Measurements from ENCODE around the gene GPR141. TPM values are rescaled to one million over a fixed set of nuclear protein-coding genes. Genes with fewer than 3 reads are reported as not detected.

GPR141 gene
- total RNA-seq, 1 donor from 2014 or later, result 0.33 TPM

GRCh38 chr7:37656913-37657530, 26.5 kb upstream of the GPR141 start:
- no peak for TF ChIP-seq CTCF (IDR thresholded peaks at IDR 0.05; ENCODE audit: borderline replicate concordance)
- H3K4me1 ChIP-seq, result no peaks in the 10 kb centered on the region
- H3K27me3 ChIP-seq (ENCODE audit: low read depth), result no peaks in the 10 kb centered on the region
- DNase-seq, result no peak
- H3K4me3 ChIP-seq, result no peak overlapping the region
- intact Hi-C loops (cut with micrococcal nuclease), result no loop called here
- no peaks in the 10 kb centered on the region for H3K36me3 ChIP-seq
- H3K27ac ChIP-seq (replicated peaks), result no peak overlapping the region
- peaks cover 3% of the 10 kb centered on the region for H3K9me3 ChIP-seq (replicated peaks)

- no peaks in the 10 kb centered on the region for H3K36me3 ChIP-seq
- no peaks in the 10 kb centered on the region for H3K27me3 ChIP-seq (ENCODE audit: low read depth)
- no peaks in the 10 kb centered on the region for H3K4me1 ChIP-seq
- intact Hi-C loops (cut with micrococcal nuclease), result no loop called here
- H3K4me3 ChIP-seq, result no peak overlapping the region
- no peak for TF ChIP-seq CTCF (IDR thresholded peaks at IDR 0.05; ENCODE audit: borderline replicate concordance)
- H3K9me3 ChIP-seq (replicated peaks), result no peaks in the 10 kb centered on the region
- DNase-seq, result no peak
- H3K27ac ChIP-seq (replicated peaks), result no peak overlapping the region
These were observed 25.8 kb upstream of the GPR141 start for GRCh38 chr7:37657816-37658215.

GRCh38 chr7:37659971-37660565, 23.5 kb upstream of the GPR141 start:
- Histone ChIP-seq H3K4me1 (no peaks in the 10 kb centered on the region), H3K27ac (replicated peaks) (no peak overlapping the region), H3K4me3 (no peak overlapping the region), H3K9me3 (replicated peaks) (no peaks in the 10 kb centered on the region), H3K27me3 (ENCODE audit: low read depth) (no peaks in the 10 kb centered on the region), H3K36me3 (no peaks in the 10 kb centered on the region)
- TF ChIP-seq CTCF (IDR thresholded peaks at IDR 0.05; ENCODE audit: borderline replicate concordance), result no peak
- intact Hi-C loops (cut with micrococcal nuclease), result no loop called here
- no peak for DNase-seq

- Histone ChIP-seq H3K36me3 (no peaks in the 10 kb centered on the region), H3K27me3 (ENCODE audit: low read depth) (no peaks in the 10 kb centered on the region), H3K4me3 (no peak overlapping the region), H3K27ac (replicated peaks) (no peak overlapping the region), H3K4me1 (no peaks in the 10 kb centered on the region), H3K9me3 (replicated peaks) (no peaks in the 10 kb centered on the region)
- intact Hi-C loops (cut with micrococcal nuclease), result no loop called here
- TF ChIP-seq CTCF (IDR thresholded peaks at IDR 0.05; ENCODE audit: borderline replicate concordance), result no peak
- DNase-seq, result no peak
These were observed 23.0 kb upstream of the GPR141 start for GRCh38 chr7:37660614-37661013.

- intact Hi-C loops (cut with micrococcal nuclease), result no loop called here
- Histone ChIP-seq H3K9me3 (replicated peaks) (no peaks in the 10 kb centered on the region), H3K27me3 (ENCODE audit: low read depth) (no peaks in the 10 kb centered on the region), H3K4me1 (no peaks in the 10 kb centered on the region), H3K36me3 (no peaks in the 10 kb centered on the region), H3K27ac (replicated peaks) (no peak overlapping the region), H3K4me3 (no peak overlapping the region)
- TF ChIP-seq CTCF (IDR thresholded peaks at IDR 0.05; ENCODE audit: borderline replicate concordance), result no peak
- DNase-seq, result no peak
These were observed 19.9 kb upstream of the GPR141 start for GRCh38 chr7:37663693-37664092.
